Right forelimb (tissue), 1 donor: ENCODE measurements around the gene FMN2.
"Not testable (repeated sequence)": the region's sequence is repeated elsewhere in the genome, so short reads cannot be mapped to it uniquely, and the experiment has no call there.

Source experiments
- DNase-seq: peaks from one replicate; pipeline ENCODE4 v3.0.0-alpha.2; 2018

FMN2 gene

GRCh38 chr1:240387051-240387450 is 295.4 kb downstream of the FMN2 start:
- DNase-seq, result no peak

DNA sequence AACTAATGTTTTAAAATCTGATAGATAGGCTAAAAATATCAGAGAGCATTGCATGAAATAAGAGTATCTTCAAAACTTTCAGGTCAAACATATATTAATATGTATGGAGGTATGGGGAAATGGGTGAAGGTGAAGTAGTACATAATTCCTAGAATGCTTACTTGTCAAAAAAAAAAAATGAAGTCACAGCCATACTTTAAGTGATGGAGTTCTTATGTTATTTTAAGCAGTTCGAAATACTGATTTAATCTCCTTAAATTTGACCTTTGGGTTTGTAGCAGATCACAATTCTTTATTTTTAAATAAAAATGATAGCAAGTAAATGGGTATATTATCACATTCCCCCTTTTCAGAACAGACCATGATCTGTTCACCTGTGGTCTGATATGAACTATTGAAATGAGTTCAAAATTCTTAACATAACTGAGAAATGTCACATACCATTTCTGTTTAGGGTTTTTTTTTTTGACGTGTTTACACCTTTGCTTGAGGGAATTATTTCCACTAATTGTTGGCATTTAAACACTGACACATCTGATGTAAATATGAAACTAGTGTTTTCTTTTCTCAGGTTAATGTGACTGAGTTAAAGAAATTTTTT is 300.1 kb downstream of the FMN2 start:
- DNase-seq, result no peak

DNA sequence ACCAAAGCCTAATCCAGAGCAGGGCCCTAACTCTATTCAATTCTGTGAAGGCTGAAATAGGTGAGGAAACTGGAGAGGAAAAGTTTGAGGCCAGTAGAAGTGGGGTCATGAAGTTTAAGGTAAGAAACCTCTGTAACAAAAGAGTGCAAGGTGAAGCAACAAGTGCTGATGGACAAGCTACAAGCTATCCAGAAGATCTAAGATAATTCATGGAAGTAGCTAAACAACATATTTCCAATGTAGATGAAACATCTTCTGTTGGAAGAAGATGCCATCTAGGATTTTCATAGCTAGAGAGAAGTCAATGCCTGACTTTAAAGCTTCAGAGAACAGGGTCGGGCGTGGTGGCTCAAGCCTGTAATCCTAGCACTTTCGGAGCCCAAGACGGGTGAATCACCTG is 302.7 kb downstream of the FMN2 start:
- DNase-seq, result no peak

GRCh38 chr1:240395336-240395735 is 303.7 kb downstream of the FMN2 start:
- no peak for DNase-seq

GRCh38 chr1:240399381-240399780 is 307.7 kb downstream of the FMN2 start:
- DNase-seq, result no peak

GRCh38 chr1:240401731-240402130 is 310.0 kb downstream of the FMN2 start:
- no peak for DNase-seq

- no peak for DNase-seq
Measured at GRCh38 chr1:240402326-240402725, 310.6 kb downstream of the FMN2 start.

- no peak for DNase-seq
Measured at GRCh38 chr1:240404286-240404685, 312.6 kb downstream of the FMN2 start.

- DNase-seq, result no peak
Measured at GRCh38 chr1:240405751-240406150, 314.1 kb downstream of the FMN2 start.

DNA sequence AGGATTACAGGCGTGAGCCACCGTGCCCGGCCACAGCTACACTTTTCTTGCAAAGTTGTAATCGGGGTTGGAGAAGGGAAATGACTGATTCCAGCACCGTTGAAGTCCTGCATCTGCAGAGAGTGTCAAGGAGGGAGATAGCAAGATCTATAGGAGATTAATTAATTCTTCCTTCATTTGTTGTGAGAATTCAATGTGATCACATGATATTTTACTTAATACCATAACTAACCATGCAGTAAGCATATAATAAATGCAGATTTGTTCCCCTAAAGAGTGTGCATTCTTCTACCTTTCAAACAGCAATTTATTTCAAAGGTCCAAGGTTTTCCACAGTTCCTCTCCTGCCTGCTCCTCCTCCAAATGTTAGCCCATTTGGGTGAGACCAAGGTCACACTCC is 315.7 kb downstream of the FMN2 start:
- no peak for DNase-seq

- no peak for DNase-seq
Measured at GRCh38 chr1:240409615-240410014, 317.9 kb downstream of the FMN2 start.

DNA sequence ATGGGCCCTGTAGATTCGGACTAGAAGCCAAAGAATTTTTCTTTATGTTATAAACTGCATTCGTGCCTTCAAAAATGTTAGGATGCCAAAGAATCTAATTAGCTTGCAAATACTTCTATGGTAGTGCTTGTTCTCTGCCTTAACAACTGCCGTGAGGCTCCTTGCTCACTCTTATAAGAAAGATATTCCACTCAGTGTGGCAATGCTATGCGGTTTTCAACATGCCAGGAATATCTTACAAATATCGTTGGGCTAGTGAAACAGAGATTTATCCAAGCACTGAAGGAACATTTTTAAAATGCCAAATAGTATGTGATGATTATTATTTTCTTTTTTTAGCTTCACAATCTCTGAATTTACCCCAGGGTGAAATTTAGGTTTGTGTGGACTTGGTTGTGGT is 322.0 kb downstream of the FMN2 start:
- no peak for DNase-seq

DNA sequence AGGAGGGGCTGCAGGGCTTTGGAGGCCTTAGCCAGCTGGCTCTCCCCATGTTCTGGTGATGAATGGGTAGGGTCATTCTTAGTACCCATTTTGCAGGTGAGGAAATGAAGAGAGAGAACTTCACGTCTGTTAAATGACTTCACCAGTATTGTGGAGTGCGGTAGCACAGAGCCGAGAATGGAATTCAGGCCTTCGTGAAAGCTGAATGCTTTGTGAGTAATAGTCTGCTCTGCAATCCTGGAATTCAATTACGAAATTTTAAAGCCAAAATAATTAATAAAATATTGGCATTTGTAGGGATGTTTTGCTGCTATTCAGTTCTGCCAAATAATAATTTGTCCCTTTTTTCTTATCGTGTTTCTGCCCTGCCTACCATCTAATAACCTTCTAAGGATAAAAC is 322.6 kb downstream of the FMN2 start:
- DNase-seq, result no peak

- DNase-seq, result not testable (repeated sequence)
Measured at GRCh38 chr1:240415011-240415410, 323.3 kb downstream of the FMN2 start.

DNA sequence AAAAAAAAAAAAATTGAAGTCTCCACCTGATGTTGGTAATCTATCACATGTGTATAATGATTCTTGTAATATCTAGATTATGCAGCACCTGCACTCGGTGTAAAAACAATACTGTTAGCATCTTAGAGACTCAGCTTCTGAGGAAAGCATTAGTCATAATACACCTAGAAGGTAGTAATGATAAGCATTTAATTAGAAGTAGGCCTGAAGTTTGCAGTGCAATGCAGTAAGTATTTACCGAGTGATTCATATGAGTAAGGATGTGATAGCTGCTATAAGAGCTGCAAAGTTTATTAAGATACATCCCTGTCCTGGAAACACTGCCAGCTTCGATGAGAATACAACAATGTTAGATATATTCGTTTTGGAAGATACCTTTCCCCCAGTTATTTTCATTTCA is 323.8 kb downstream of the FMN2 start:
- DNase-seq, result no peak

DNA sequence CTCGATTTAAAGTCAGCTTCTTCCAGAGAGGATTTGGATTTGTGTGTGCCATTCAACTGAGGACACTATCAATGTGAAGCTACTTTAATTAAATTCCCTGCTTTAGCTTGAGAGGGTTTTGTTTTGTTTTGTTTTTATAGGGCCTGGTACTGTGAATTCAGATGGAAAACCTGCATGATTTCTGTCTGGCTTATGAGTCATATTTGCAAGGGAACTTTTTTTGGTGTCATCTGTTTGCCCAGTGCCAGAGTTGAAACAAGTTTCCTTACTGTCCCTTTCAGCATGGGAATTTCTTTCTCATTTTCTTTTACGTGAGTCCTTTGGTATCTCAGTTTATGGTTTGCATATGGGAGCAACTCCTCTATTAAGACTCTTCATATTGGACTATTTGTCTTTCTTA is 325.6 kb downstream of the FMN2 start:
- DNase-seq, result no peak

DNA sequence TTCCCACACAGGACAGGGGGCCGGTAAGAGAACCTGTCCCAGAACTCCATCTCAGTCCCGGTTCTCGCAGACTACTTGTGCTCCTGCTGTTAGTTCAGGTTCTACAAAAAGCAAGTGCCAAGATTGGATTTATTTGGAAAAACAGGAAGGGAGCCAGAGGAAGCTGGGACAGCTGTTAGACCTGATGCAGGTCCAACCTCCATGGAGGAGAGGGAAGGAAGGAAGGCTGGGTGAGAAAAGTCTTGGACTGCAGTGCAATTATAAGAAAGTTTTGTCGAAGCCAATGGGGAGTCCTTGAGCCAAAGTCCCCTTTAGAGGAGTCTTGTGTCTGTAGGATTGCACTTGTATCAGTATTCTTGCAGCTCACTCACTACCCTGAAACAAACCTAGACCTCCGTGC is 329.1 kb downstream of the FMN2 start:
- no peak for DNase-seq

- no peak for DNase-seq
Measured at GRCh38 chr1:240423246-240423924, 331.7 kb downstream of the FMN2 start.

- no peak for DNase-seq
Measured at GRCh38 chr1:240424740-240425464, 333.2 kb downstream of the FMN2 start.

DNA sequence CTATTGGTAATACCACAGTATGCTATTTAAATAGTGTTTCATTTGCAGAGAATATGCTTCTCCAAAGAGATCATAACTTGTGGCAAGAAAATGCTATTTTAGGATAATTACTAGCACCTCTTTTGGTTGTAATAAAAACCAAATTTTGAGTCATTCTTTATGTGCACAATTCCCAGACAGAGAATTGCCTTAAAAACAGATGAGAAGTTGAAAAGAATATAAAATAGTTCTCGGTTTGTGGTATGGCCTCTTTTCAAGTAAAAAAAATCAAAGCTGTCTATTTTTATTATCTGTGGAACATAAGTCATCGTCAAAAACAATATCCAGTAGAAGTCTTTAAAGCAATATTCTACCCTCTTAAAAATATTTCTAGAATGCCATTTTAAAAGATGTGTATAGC is 334.4 kb downstream of the FMN2 start:
- no peak for DNase-seq

- no peak for DNase-seq
Measured at GRCh38 chr1:240435996-240436566, 344.4 kb downstream of the FMN2 start.

DNA sequence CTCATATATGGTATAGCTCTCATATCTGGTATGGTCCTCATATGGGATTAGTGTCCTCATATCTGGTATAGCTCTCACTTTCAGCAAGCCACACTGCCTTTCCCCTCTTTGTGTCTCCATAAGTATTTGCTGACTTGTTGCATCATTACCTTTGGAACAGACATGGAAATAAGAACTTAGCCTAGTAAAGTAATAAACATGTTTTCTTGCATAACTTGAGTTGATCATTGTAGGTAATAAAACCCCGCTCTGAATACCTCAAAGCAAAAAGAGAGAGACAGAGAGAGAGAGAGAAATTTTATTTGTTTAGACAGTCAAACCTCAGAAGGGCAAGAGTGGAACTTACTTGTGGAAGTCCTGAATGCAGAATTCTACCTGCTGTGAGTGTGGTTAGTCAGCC is 350.0 kb downstream of the FMN2 start:
- DNase-seq, result no peak

DNA sequence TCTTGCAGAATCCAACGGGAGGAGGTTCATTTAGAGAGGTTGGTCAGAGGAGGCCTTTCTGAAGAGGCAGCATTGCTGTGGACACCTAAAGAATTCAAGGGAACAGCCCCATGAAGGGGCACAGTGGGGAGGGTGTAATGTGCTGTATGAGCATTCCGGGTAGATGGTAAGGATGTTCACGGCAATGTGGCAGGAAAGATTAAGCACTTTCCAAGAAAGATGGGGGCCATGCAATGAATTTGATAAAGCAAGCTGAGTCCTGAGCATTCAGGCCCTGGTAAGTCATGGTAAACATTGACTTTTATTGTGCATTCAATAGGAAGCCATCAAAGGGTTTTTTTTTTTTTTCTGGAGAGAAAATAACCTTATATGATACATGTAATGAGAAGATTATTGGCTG is 353.7 kb downstream of the FMN2 start:
- no peak for DNase-seq

DNA sequence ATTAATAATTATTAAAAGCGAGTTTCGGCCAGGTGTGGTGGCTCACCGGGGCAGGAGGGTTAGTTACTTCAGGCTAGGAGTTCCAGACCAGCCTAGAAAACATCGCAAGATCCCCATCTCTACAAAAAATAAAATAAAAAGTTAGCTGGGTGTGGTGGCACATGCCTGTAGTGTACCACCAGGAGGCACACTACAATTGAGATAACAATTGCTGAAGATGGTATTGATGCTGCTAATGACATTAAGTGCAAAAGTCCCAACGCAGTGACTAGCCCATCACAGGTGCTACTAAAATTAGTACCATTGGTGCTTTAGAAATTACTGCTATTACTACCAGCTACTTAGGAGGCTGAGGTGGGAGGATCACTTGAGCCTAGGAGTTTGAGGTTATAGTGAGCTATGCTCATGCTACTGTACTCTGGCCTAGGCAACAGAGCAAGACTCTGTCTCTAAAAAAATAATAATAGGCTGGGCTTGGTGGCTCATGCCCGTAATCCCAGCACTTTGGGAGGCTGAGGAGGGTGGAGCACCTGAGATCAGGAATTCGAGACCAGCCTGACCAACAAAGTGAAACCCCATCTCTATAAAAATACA is 363.6 kb downstream of the FMN2 start:
- DNase-seq, result no peak
